IMR-90 (cell line): ENCODE results near the gene KLF13. TPM values are rescaled to one million over a fixed set of nuclear protein-coding genes. Genes with fewer than 3 reads are reported as not detected.

Source experiments
- ATAC-seq: fragments of 200-7000 bp; cut with Tn5 transposase; 2 replicates; pipeline ENCODE4 v1.9.1; 2020; ENCODE audit warnings: low read depth, mild to moderate bottlenecking, moderate library complexity
- BruUV-seq: library from RNA; stranded (reverse); fragments of 400-500 nt; replicated peaks from 2 replicates; lab custom pipeline; 2021; lab: Mats Ljungman, UMichigan
- CTCF ChIA-PET: fragments of 300-600 bp; formaldehyde crosslinking; extraction: SDS; loops from one replicate; lab custom pipeline; 2021; ENCODE audit warnings: antibody characterized with exemption; lab: Yijun Ruan, JAX
- POLR2A ChIA-PET: fragments of 300-600 bp; sonication (Branson Sonifier 250); formaldehyde crosslinking; loops from one replicate; lab custom pipeline; 2022; ENCODE audit warnings: antibody characterized with exemption; ENCODE audit not compliant: unreplicated experiment; lab: Charles Lee
- DNase-seq: peaks from one replicate; pipeline ENCODE4 v3.0.0; 2013
- H2AFZ ChIP-seq: replicated peaks from 2 replicates; pipeline ENCODE3; 2013; ENCODE audit warnings: low read length, mild to moderate bottlenecking; ENCODE audit not compliant: poor library complexity
- H2AK5ac ChIP-seq: 2 replicates; pipeline ENCODE4 v1.6.1; 2013; ENCODE audit warnings: low read depth, low read length, inconsistent platforms
- H2AK9ac ChIP-seq: replicated peaks from 2 replicates; pipeline ENCODE3; 2013; ENCODE audit warnings: mild to moderate bottlenecking, low read depth, low read length, moderate library complexity; ENCODE audit not compliant: poor library complexity
- H2BK120ac ChIP-seq: 2 replicates; pipeline ENCODE4 v1.6.1; 2013; ENCODE audit warnings: low read depth, low read length, inconsistent platforms
- H2BK15ac ChIP-seq: 3 replicates; pipeline ENCODE4 v1.6.1; 2013; ENCODE audit warnings: low read depth, low read length, inconsistent platforms
- H2BK20ac ChIP-seq: 2 replicates; pipeline ENCODE4 v1.6.1; 2013; ENCODE audit warnings: low read depth, mild to moderate bottlenecking, inconsistent platforms, low read length, moderate library complexity
- H2BK5ac ChIP-seq: 2 replicates; pipeline ENCODE4 v1.6.1; 2013; ENCODE audit warnings: mild to moderate bottlenecking, low read depth, low read length, inconsistent platforms; ENCODE audit not compliant: poor library complexity, severe bottlenecking
- H3K14ac ChIP-seq: replicated peaks from 2 replicates; pipeline ENCODE4 v1.6.1; 2013; ENCODE audit warnings: low read depth, low read length, inconsistent platforms
- H3K18ac ChIP-seq: 2 replicates; pipeline ENCODE4 v1.6.1; 2013; ENCODE audit warnings: low read depth, low read length, control low read depth
- H3K23ac ChIP-seq: 2 replicates; pipeline ENCODE4 v1.6.1; 2013; ENCODE audit warnings: low read depth, low read length, inconsistent platforms
- H3K27ac ChIP-seq: 2 replicates; pipeline ENCODE4 v1.5.1; 2013; ENCODE audit warnings: mild to moderate bottlenecking, control low read depth, low read length; ENCODE audit not compliant: insufficient read depth
- H3K27me3 ChIP-seq: 2 replicates; pipeline ENCODE4 v1.6.1; 2013; ENCODE audit warnings: low read length; ENCODE audit not compliant: control insufficient read depth, insufficient read depth
- H3K36me3 ChIP-seq: 2 replicates; pipeline ENCODE4 v1.6.1; 2013; ENCODE audit warnings: low read length, mixed read lengths; ENCODE audit not compliant: control insufficient read depth, insufficient read depth
- H3K4ac ChIP-seq: 2 replicates; pipeline ENCODE4 v1.6.1; 2013; ENCODE audit warnings: low read depth, low read length, inconsistent platforms
- H3K4me1 ChIP-seq: 2 replicates; pipeline ENCODE4 v1.6.1; 2013; ENCODE audit warnings: low read length, mixed read lengths; ENCODE audit not compliant: control insufficient read depth, insufficient read depth
- H3K4me2 ChIP-seq: 2 replicates; pipeline ENCODE4 v1.6.1; 2013; ENCODE audit warnings: low read depth, mild to moderate bottlenecking, control low read depth, low read length, moderate library complexity
- H3K4me3 ChIP-seq: 2 replicates; pipeline ENCODE4 v1.5.1; 2013; ENCODE audit warnings: low read depth, mild to moderate bottlenecking, control low read depth, low read length, moderate library complexity; ENCODE audit not compliant: insufficient read depth
- H3K56ac ChIP-seq: 2 replicates; pipeline ENCODE4 v1.6.1; 2013; ENCODE audit warnings: low read length, inconsistent platforms; ENCODE audit not compliant: insufficient read depth; ENCODE audit errors: extremely low read depth
- H3K79me1 ChIP-seq, 2 experiments: 2 replicates each; pipeline ENCODE4 v1.6.1; 2013; ENCODE audit warnings: low read length in 2 of 2, inconsistent platforms in 1 of 2, low read depth in 1 of 2
- H3K9ac ChIP-seq: 2 replicates; pipeline ENCODE4 v1.6.1; 2013; ENCODE audit warnings: low read depth, low read length, control low read depth
- H3K9me1 ChIP-seq: 2 replicates; pipeline ENCODE4 v1.6.1; 2013; ENCODE audit warnings: low read length, inconsistent platforms; ENCODE audit not compliant: insufficient read depth
- H3K9me3 ChIP-seq: 2 replicates; pipeline ENCODE4 v1.6.1; 2013; ENCODE audit warnings: low read length; ENCODE audit not compliant: control insufficient read depth, insufficient read depth
- H4K20me1 ChIP-seq: 2 replicates; pipeline ENCODE4 v1.6.1; 2013; ENCODE audit warnings: low read length, inconsistent platforms; ENCODE audit not compliant: insufficient read depth
- H4K5ac ChIP-seq: 2 replicates; pipeline ENCODE4 v1.6.1; 2013; ENCODE audit warnings: mild to moderate bottlenecking, low read depth, low read length, control low read depth
- H4K8ac ChIP-seq, 2 experiments: 2 replicates each; pipeline ENCODE4 v1.6.1; 2013; ENCODE audit warnings: low read depth in 2 of 2, low read length in 2 of 2, control low read depth in 1 of 2, inconsistent platforms in 1 of 2
- H4K91ac ChIP-seq: 2 replicates; pipeline ENCODE4 v1.6.1; 2013; ENCODE audit warnings: low read depth, low read length, inconsistent platforms; ENCODE audit not compliant: insufficient read depth
- BHLHE40 ChIP-seq: fragments of 150-350 bp; IDR thresholded peaks from 2 replicates; pipeline ENCODE4 v1.6.1; 2016; ENCODE audit warnings: mild to moderate bottlenecking, low read depth, low read length
- CEBPB ChIP-seq: IDR thresholded peaks from 2 replicates; pipeline ENCODE4 v1.6.1; 2012; ENCODE audit warnings: low read depth, low read length, improper control_type of control experiment
- CHD1 ChIP-seq: IDR thresholded peaks from 2 replicates; pipeline ENCODE4 v1.6.1; 2012; ENCODE audit warnings: low read depth, low read length, improper control_type of control experiment
- CTCF ChIP-seq: conservative IDR thresholded peaks from 2 replicates; pipeline ENCODE4 v1.5.1; 2012; ENCODE audit warnings: mild to moderate bottlenecking, low read depth, low read length, improper control_type of control experiment
- FOS ChIP-seq: fragments of 150-350 bp; IDR thresholded peaks from 2 replicates; pipeline ENCODE4 v1.6.1; 2016; ENCODE audit warnings: low read depth, low read length
- MAFK ChIP-seq: IDR thresholded peaks from 2 replicates; pipeline ENCODE4 v1.6.1; 2012; ENCODE audit warnings: low read depth, low read length, improper control_type of control experiment
- MAZ ChIP-seq: IDR thresholded peaks from 2 replicates; pipeline ENCODE4 v1.6.1; 2012; ENCODE audit warnings: low read depth, mild to moderate bottlenecking, low read length, improper control_type of control experiment, moderate library complexity, borderline replicate concordance
- MXI1 ChIP-seq: IDR thresholded peaks from 2 replicates; pipeline ENCODE4 v1.6.1; 2012; ENCODE audit warnings: low read depth, mild to moderate bottlenecking, low read length, moderate library complexity, borderline replicate concordance
- NFE2L2 ChIP-seq: fragments of 150-350 bp; IDR thresholded peaks from 2 replicates; pipeline ENCODE4 v1.6.1; 2016; ENCODE audit warnings: low read depth, mild to moderate bottlenecking, low read length
- RAD21 ChIP-seq: IDR thresholded peaks from 2 replicates; pipeline ENCODE4 v1.6.1; 2012; ENCODE audit warnings: low read length, improper control_type of control experiment
- RCOR1 ChIP-seq: IDR thresholded peaks from 2 replicates; pipeline ENCODE4 v1.6.1; 2012; ENCODE audit warnings: mild to moderate bottlenecking, low read length, improper control_type of control experiment; ENCODE audit not compliant: insufficient replicate concordance
- SMC3 ChIP-seq: fragments of 150-350 bp; IDR thresholded peaks from 2 replicates; pipeline ENCODE4 v1.6.1; 2016; ENCODE audit warnings: low read depth, mild to moderate bottlenecking, antibody characterized with exemption, low read length, moderate library complexity
- WGBS, 2 experiments: methylation state at CpG; one replicate each; pipeline versions ENCODE4 v1.1.5 to v1.1.7; 2013; ENCODE audit warnings: missing lambda C conversion rate in 2 of 2; ENCODE audit not compliant: insufficient read length in 1 of 2; ENCODE audit errors: extremely low coverage in 2 of 2; 5-methylcytosine and 5-hydroxymethylcytosine counted together
- dilution Hi-C: fragments of 300-500 bp; cut with HindIII; formaldehyde crosslinking; loops from one replicate; pipeline ENCODE4 v1.14.3; 2018; ENCODE audit warnings: low sequenced_read_pairs; ENCODE audit not compliant: unreplicated experiment
- in situ Hi-C: fragments of 300-500 bp; cut with MboI; formaldehyde crosslinking; loops from 3 replicates; pipeline ENCODE4 v1.14.3; 2019; ENCODE audit warnings: low sequenced_read_pairs, inconsistent platforms, mixed read lengths
- intact Hi-C: fragments of 100-400 bp; cut with micrococcal nuclease; formaldehyde crosslinking; loops from 2 replicates; pipeline ENCODE4 v1.10.0; 2022
- polyA plus RNA-seq, 3 experiments: library from polyadenylated mRNA; depleted of rRNA; stranded (reverse); fragments of >200 nt; gene quantifications; 2 replicates each; pipeline ENCODE4 v1.2.3, GENCODE V29; 2012; ENCODE audit warnings: low replicate concordance in 1 of 3
- total RNA-seq: library from RNA; depleted of rRNA; stranded (reverse); fragments of >200 nt; gene quantifications from 2 replicates; pipeline ENCODE4 v1.2.3, GENCODE V29; 2012

Gene KLF13
- total and polyA plus RNA-seq, 2 of the 4 experiments (the other 2 are of a cell fraction) = 9.5 to 10.6 TPM

DNA sequence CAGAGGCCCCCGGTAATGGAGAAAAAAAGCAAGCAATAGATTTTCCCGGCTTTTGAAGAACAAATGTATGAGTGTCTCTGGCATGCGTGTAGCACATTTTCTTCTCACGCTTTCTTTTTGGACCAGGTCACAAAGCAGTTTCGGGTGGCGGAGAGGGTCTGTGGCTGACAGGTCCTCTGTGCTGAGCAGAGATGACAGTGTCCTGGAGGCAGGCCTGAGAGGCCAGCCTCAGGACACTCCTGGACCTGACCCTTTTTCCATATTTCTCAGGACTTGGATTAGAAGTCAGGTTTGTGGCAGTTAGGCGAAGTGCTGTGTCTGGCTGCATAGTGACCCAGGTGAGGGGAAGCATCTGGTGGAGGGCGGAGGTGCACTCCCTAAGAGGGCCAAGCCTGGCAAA lies 52.9 kb downstream of the KLF13 start:
- in situ Hi-C loops = no loop called here
- Histone ChIP-seq H3K14ac (no peak overlapping the region), H2BK20ac (no peak overlapping the region), H2BK120ac (no peak overlapping the region), H3K4me3 (no peak overlapping the region), H3K79me1 (peaks cover 18 to 34% of the 10 kb centered on the region in 2 experiments), H2AFZ (no peak overlapping the region), H3K27me3 (no peaks in the 10 kb centered on the region), H4K5ac (no peak overlapping the region), H4K8ac (no peak overlapping the region), H2BK5ac (no peak overlapping the region), H3K56ac (no peak overlapping the region), H3K9me3 (peaks cover 3% of the 10 kb centered on the region), H4K91ac (no peak overlapping the region), H3K4ac (no peak overlapping the region), H2AK9ac (no peak overlapping the region), H3K27ac (no peak overlapping the region), H3K4me2 (no peak overlapping the region), H3K36me3 (peaks cover 19% of the 10 kb centered on the region), H3K4me1 (no peaks in the 10 kb centered on the region), H3K18ac (no peak overlapping the region), H2AK5ac (no peak overlapping the region), H2BK15ac (no peak overlapping the region), H4K20me1 (peaks cover 13% of the 10 kb centered on the region; the same call in 1 of the 2 replicates), H3K9me1 (peaks cover 5% of the 10 kb centered on the region), H3K23ac (no peak overlapping the region), H3K9ac (no peak overlapping the region)
- CTCF ChIA-PET = no interaction called here
- ATAC-seq (no peak), DNase-seq (no peak)
- no peak for TF ChIP-seq MAFK
- TF ChIP-seq SMC3 = no peak
- TF ChIP-seq NFE2L2 = no peak
- TF ChIP-seq RAD21 = no peak
- no peak for TF ChIP-seq MXI1
- TF ChIP-seq CEBPB = no peak
- no peak for TF ChIP-seq CHD1
- TF ChIP-seq FOS = no peak
- TF ChIP-seq RCOR1 = no peak
- no peak for TF ChIP-seq CTCF
- no peak for TF ChIP-seq MAZ
- TF ChIP-seq BHLHE40 = no peak
- WGBS, 2 experiments = 85% methylated on average over 4 of the region's 8 CpGs; no CpG with 5 or more reads in 1 of the 2 experiments
- BruUV-seq = no TSS peak
- POLR2A ChIA-PET = no interaction called here
- intact Hi-C loops = no loop called here
- dilution Hi-C loops = no loop called here
